RKO (cell line): Measurements from ENCODE around the gene RAB31.

Source experiments
- DNase-seq: peaks from one replicate; pipeline ENCODE4 v3.0.0-alpha.2; 2016; ENCODE audit warnings: low spot score

The RAB31 gene

DNA sequence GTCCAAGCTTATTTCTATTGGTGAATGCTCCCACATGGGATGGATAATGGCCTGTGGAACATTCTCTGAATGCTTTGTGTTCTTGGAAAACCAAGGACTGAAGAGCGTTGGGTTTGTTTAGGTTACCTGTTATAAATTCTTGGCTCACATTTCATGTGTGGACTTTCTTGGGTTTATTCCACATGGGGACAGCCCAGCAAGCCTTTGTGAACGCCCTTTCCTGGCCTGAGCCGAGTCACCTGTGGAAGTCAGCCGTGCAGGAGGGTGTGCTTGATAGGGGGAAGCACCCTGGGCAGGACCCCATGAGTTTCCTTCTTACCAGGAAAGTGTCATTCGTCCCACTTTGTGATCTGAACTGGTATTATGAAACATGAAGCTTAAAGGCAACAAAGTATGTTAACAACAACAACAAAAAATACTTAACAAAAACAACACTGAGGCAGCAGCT, 4.1 kb downstream of the RAB31 start:
- DNase-seq, result no peak

DNA sequence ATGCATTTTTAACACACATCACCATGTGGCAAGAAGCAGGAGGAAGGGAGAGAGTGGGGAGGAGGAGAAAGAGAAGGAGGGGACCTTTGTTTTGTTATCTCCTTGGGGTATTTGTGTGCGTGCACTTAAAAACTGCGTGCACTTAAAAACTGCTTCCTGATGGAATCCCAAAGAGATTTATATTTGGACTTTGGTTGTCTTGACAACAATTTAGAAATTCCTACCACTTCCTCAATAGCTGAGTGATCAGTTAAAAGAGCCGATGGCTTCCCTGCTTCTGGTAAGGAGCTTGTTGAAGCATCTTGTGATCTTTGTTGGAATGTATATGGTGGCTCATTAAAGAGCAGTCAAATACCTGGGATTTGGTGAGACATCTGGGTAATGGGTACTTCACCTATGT, 4.5 kb downstream of the RAB31 start:
- no peak for DNase-seq

DNA sequence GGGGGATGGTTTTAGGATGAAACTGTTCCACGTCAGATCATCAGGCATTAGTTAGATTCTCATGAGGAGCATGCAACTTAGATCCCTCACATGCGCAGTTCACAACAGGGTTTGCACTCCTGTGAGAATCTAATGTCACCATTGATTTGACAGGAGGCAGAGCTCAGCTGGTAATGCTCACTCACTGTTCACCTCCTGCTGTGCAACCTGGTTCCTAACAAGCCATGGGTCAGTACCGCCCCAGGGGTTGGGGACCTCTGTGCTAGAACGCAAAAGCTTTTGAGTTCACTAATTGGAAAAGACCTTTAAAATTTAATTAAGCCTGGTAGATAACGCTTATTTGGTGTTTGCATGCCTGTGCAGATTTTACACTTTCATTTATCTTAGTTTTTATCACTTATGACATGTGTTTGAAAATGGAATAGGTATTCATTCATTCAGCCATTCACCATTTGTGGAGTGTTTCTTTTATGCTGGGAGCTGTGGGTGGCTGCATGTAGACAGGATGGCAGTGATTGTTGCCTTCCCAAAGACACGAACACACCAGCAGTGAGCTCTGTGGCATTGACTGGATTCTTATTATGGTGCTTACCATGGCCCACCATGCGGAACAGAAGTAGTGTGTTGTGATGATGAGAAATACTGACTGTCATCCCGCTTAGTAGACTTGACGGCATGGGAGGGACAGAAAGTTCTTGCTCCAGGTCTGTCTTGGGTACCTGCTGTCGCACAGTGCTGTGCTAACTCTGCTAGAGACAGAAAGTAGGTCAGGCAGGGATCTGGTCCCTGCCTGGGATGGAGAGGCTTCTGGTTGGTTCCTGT, 6.4 kb downstream of the RAB31 start:
- DNase-seq, result no peak

DNA sequence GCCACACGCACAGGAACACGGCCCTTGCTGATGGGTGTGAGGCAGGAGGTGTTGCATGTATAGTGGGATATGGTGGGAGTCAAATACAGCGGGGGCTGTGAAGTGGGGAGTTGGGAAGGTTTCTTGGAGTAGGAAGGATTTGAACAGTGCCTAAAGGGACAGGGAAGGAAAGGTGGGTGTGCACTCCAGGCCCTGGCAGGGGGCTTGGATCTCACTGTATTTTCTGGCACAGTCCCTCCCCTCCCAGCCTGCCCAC, 6.9 kb downstream of the RAB31 start:
- no peak for DNase-seq

DNA sequence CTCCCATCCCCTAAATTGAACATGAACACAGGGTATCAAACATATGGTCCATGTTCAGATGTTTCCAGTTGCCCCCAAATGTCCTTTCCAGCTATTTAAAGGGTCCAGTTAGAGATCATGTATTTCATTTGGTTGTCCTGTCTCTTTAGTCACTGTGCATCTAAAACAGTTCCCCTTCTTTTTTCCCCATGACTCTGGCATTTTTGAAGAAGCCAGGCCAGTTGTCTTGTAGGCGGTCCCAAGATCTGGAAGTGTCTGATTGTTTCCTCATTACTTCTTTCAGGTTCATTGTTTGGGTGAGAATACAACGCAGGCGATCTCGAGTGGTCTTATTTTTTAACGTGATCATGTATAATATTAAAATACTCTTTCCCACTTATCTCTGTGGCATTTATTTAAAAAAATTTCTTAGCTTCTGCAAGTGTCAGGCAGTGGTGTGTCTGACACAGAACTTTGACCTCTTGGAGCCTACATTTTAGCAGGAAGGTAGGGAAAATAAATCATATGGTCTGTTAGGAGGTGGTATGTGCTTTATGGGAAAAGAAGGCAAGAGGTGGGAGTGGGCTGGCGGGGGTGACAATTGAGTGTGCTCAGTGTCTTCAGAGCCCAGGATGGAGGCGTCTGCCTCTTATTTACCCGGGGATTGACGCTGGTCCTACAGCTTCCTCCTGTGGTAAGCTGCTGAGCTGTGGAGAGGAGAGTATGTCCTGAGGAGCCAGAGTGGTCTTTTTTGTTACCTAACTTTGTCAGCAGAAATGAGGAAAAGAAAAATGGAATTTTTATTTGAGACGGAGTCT, 8.1 kb downstream of the RAB31 start:
- DNase-seq, result no peak

DNA sequence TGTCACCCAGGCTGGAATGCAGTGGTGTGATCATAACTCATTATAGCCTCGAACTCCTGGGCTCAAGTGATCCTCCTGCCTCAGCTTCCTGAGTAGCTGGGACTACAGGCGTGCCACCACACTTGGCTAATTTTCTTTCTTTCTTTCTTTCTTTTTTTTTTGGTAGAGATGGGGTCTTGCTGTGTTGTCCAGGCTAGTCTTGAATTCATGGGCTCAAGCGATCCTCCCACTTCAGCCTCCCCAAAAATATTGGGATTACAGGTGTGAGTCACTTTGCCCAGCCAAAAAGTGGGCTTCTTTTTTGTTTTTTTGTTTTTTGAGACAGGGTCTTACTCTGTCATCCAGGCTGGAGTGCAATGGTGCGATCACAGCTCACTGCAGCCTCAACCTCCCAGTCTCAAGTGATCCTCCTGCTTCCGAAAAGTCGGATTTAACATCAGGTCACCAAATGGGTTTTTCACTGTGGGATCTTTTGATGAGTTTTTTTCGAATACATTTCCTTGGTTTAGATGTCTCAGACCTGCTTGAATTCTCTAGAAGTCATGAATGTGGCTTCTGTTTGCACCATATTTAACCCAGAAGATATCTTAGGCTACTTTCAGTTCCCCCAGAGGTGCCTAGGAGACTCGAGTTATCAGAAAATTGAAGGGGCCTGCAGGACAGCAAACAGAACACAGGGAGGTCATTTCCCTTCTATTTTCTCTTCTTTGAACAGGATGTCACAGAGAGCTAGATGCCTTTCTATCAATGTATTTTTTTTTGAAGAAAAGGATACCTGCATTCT, 8.9 kb downstream of the RAB31 start:
- no peak for DNase-seq

DNA sequence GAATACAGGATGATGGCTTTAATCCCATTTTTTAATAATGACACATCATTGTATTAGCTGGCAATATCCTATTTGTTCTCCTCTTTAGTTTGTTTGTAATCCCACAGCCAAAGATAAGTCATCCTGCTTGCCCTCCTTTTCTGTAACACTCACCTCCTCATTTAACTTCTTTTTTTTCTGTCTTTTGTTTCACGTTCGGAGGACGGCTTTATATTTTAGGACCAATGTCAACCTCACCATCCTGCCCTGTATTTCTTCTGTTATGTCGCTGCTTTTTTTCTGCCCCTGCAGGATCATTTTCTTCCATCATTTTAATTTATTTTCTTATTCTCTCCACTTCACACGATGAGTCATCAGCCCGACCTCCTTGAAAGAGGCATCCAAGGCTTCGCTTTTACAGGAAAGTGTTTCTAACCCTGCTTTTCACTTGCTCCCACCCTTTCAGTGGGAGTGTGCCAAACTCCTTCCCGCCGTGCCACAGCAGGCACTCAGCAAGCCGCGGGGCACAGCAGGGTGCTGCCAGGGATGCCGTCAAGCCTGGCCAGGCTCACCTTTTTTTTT, 11.4 kb downstream of the RAB31 start:
- DNase-seq, result peak; percentile 78

DNA sequence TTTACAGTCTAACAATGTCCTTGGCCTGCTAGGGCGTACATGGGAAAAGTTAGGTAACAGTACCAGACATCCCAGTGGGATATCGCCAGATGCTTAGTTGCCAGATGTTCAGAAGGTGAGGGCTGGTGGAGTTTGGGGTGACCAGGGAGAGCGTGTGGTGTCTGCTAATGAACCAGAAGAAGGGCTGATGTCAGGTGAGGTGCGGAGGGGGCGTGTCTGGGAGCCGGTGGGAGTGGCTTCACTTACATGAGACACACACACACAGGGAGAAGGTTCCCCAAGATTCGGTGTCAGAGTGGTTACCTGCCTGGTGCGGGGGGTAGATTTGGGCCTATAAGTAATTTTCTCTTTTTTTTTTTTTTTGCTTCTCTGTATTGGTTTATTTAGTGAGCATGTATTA, 12.2 kb downstream of the RAB31 start:
- no peak for DNase-seq

DNA sequence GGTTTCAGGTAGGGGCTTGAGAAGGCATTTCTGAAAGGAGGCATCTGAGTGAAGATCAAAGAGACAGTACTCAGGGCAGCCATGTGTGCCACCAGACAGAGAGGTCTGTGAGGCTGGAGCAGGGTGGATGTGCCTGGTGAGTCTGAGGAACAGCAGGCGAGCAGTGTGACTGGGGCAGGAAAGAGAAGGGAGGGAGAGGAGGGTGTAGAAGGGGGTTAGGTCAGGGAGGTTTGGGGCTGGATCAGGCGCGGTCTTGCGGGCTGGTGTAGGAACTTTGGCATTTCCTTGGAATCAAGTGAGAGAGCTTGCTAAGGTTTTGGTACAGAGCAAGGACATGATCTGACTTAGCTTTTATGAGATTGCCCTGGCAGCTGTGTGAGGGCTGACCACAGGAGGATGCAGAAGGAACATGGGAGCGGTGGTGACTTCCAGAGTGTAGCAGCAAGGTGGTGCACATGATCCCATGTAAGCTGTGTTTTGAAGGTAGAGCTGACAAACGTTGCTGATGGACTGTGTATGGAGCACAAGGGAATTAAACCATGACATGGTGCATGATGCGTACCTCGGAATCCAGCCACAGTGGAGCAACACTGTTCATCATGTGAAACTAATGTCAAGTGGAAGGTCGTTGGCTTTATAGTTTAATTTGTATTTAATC, 13.9 kb downstream of the RAB31 start:
- no peak for DNase-seq

DNA sequence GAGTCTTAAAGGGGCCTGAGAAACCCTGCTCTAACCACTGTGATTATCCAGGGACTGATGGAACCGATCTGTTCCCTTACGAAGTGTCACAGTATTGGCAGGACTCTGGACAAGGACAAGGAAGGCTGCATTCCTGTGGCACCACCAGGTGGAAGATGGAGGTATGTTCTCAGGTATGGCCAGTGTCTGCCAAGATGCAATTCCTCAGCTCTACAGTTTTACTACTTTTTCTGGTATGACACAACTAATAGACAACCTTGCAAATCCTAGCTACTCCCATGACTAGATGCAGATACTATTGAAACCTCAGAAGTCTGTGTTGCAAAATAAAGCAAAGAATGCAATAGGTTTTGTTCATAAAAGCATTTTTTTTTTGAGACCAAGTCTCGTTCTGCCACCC, 14.6 kb downstream of the RAB31 start:
- DNase-seq, result no peak

DNA sequence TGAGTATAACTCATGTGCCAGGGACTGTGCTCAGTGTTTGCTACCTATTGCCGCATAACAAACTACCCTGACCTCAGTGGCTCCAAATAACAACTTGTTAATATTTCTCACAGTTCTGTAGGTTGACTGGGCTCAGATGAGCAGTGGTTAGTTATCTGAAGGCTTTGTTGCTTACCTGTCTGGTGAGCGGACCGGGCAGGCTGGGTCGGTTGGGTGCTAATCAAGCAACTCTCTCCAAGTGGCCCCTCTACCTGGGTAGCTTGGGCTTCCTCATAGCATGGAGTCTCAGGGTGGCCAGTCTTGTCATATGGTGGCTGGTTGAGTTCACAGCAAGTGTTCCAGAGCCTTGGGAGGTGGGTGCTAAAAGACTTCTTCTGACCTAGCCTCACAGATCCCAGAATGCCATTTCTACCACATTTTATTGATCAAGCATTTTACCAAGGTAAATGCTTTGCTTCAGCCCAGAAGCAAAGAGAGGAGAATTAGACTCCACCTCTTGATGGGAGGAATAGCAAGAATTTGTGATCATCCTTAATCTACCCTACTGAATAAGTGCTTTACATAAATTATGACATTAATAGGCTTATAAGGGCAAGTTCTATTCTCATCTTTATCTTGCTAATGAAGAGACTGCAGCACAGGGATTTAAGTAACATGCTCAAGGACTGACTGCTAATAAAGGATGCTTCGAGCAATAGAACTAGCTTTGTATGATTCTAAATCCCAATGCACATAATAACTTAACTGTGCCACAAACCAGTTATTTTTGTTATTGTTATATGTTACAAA, 16.9 kb downstream of the RAB31 start:
- no peak for DNase-seq

DNA sequence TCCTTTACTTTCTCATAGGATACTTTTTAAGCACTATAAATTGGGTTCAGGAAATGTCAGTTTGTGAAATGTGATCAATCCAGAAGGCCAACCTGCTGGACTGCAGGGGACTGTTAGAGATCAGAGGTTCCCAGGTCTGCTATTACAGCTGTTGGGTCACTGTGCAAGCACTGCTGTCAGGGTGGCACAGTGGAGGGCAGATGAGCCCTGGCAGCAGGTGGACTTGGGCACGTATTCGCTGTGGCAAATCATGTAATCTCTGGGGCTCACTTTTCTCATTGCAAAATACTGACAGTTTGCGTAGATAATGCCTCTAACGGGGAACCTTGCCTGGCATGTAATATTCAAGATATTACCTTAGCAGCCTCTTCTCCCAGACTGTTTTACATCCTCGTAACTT, 18.1 kb downstream of the RAB31 start:
- DNase-seq, result no peak

DNA sequence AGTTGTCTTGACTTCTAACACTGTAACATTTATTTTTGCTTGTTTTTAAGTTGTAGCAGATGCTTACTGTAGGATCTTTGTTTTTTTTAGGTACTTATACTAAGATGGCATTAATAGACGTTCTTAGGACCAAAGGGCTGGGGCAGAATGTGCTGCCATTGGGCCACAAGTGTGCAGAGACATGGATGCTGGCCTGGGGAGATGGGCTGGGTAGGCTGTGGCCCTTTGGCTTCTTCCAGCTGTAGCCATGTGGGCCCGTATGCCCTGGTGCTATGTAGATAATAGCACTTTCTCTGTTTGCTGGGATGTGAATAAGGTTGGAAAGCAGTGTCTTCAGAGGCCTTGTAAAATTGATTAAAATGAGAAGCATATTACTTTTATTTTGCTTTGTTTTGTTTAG, 18.8 kb downstream of the RAB31 start:
- no peak for DNase-seq

DNA sequence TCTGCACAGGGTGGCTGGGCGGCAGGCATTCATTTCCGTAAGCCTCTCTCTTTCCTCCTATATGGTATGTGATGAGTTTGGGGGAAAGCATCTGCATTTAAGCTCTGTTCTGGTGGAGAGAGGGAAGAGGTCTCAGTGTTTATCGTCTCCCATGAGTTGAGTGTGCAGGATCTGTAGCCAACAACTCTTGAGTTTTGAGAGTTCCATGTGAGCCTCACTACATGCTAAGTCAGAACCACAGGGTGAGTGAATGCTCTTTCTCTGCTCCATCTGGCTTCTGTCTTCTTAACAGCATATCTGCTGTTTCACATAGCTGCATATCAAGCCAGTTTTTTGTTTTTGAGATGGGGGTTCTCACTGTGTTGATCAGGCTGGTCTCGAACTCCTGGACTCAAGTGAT, 22.7 kb downstream of the RAB31 start:
- no peak for DNase-seq

DNA sequence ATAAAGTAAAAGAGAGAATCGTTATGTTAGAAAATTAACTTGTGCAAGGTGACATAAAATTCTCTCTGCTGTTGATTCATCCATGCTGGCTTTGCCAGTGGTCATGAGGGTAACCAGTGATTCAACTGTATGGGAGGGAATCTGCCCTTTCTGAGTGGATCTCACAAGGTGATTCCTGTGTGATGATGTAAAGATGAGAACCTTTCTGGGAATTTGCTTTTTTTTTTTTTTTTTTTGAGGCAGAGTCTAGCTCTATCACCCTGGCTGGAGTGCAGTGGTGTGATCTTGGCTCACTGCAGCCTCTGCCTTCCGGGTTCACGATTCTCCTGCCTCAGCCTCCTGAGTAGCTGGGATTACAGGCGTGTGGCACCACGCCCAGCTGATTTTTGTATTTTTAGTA, 23.3 kb downstream of the RAB31 start:
- DNase-seq, result peak; percentile 65

DNA sequence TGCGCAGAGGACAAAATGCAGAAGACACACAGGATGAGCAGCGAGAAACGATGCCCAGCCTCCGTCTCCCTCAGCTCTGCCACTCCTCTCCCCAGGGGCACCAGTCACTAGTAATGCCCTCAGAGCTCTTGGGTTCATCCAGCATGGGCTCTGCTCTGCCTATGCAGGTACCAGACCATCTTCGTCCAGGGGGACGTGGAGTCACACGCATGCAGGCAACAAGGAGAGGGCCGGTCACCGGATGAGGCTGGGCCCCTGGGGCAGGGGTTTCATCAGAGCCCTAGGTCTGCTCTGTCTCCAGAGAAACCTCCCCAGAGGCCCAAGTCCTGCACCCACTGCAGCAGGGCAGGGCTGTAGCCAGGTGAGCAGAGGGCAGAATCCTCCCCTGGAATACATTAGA, 23.9 kb downstream of the RAB31 start:
- no peak for DNase-seq

DNA sequence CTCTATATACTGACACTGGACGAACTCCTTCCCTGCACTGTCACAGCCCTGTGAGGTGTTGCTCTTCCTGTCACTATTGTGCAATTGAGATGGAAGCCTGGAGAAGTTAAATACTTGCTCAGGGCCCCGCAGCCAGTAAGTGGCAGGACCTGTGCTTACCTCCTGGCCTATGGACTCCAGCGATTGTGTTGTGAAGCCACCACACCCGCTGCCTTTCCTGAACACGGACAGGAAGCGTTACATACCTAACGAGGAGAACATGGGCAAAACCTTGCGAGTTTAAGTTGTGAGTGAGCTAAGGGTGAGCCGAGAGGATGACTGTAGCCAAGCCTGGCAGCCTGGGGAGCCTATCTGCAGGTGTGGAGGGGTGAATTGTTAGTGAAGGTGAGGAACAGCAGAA, 26.1 kb downstream of the RAB31 start:
- no peak for DNase-seq

DNA sequence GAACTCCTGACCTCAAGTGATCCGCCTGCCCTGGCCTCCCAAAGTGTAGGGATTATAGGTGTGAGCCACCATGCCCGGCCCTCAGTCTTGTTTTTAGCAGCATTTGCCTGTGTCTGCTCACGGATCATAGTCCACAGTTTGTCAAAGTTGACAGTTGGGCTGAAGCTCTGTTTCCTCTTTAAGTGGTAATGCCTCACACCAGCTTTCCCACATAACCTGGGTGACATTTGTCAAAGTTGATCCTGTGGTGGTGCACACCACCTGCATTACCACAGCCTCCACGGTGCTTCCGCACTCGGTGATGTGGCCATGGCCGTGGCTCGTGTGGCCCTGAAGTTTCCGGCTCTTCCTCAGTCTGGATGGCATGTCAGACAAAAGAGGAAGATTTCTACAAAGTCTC, 27.1 kb downstream of the RAB31 start:
- DNase-seq, result no peak

DNA sequence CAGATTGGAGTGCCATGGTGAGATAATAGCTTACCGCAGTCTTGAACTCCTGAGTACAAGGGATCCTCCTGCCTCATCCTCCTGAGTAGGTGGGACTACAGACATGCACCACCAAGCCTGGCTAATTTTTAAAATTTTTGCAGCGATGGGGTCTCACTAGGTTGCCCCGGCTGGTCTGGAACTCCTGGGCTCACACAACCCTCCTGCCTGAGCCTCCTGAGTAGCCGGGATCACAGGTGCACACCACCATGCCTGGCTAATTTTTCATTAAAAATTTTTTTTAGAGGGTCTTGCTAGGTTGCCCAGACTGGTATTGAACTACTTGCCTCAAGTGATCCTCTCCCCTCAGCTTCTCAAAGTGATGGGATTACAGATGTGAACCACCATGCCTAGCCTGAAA, 27.8 kb downstream of the RAB31 start:
- no peak for DNase-seq

DNA sequence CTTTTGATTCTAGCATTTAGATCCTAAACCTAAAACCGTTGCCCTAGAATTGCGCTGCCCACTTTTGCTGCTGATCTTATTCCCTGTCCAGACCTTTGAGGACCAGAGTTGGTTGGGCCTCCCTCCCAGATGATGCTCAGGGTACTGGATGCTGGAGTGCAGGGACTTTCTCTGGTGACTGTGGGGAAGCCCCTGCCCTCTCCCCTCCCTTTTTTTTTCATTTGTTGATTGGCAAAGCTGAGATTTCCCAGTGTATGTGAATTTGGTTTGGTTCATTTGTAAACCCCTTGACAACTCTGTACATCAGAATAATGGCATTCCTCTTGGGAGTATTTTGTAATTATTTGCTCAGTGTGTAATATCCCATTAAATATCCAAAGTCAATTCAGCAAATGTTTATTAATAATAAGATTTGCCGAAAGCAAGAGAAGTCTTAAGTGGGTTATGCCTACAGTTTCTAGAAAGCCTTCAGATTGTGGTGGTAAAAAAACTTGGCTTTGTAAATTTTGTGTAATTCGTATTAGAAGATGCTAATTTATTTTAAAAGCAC, 28.3 kb downstream of the RAB31 start:
- no peak for DNase-seq

DNA sequence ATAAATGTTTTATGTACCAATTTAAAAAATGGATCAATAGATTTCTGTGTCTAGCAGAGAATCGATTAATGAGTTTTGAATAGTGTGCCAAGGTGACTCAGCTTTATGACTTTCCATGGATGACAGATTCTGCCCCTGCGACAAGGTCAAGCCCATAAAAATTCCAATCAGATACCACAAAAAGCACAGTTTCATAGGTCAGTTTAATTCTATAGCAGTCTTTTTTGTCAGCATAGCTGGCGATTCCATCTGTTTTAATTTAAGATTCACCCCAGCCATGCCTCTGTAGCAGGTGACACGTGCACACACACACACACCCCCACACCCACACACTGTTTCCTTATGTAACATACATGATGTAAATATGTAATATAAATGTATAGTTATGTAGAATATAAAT, 28.9 kb downstream of the RAB31 start:
- no peak for DNase-seq
